Naive thymus-derived CD4-positive, alpha-beta T cell (primary cell): Measurements from ENCODE around the gene MTMR2. TPM values are rescaled to one million over a fixed set of nuclear protein-coding genes. Genes with fewer than 3 reads are reported as not detected.

Experiments
- ATAC-seq: fragments of 150-1000 bp; cut with Tn5 transposase; 2 replicates; pipeline ENCODE4 v1.10.0; 2021; ENCODE audit warnings: mild to moderate bottlenecking, moderate library complexity
- CTCF ChIA-PET: fragments of 350-600 bp; sonication (Branson Sonifier 250); formaldehyde crosslinking; loops from one replicate; lab custom pipeline; 2021; ENCODE audit warnings: antibody characterized with exemption; lab: Charles Lee
- POLR2A ChIA-PET: fragments of 350-600 bp; sonication (Branson Sonifier 250); formaldehyde crosslinking; loops from one replicate; lab custom pipeline; 2021; ENCODE audit warnings: antibody characterized with exemption, inconsistent platforms; lab: Charles Lee
- DNase-seq, 9 donors: peaks; one replicate each; pipeline versions ENCODE4 v3.0.0 to v3.0.0-alpha.2; 2020 to 2022; ENCODE audit warnings: mixed read lengths in 1 of 9
- H3K27ac ChIP-seq: one replicate; pipeline ENCODE4 v1.7.0; 2013; ENCODE audit warnings: mild to moderate bottlenecking, low read depth, low read length, moderate library complexity
- H3K27me3 ChIP-seq, 2 donors: one replicate each; pipeline ENCODE4 v1.7.0; 2013; ENCODE audit warnings: low read length in 2 of 2, mild to moderate bottlenecking in 2 of 2, moderate library complexity in 2 of 2; ENCODE audit not compliant: control insufficient read depth in 2 of 2, insufficient read depth in 2 of 2
- H3K36me3 ChIP-seq, 3 experiments: 1 replicate in 2 of 3; 2 replicates in 1 of 3; pipeline ENCODE4 v1.7.0; 2013; ENCODE audit warnings: low read length in 3 of 3, mild to moderate bottlenecking in 3 of 3, moderate library complexity in 1 of 3; ENCODE audit not compliant: insufficient read depth in 3 of 3, control insufficient read depth in 2 of 3
- H3K4me1 ChIP-seq, 2 donors: one replicate each; pipeline ENCODE4 v1.7.0; 2013; ENCODE audit warnings: low read length in 2 of 2, mild to moderate bottlenecking in 2 of 2, moderate library complexity in 1 of 2; ENCODE audit not compliant: control insufficient read depth in 2 of 2, insufficient read depth in 2 of 2
- H3K4me3 ChIP-seq: 2 replicates; pipeline ENCODE4 v1.7.0; 2013; ENCODE audit warnings: mild to moderate bottlenecking, low read length
- H3K9me3 ChIP-seq, 3 experiments: 1 replicate in 2 of 3; 2 replicates in 1 of 3; pipeline ENCODE4 v1.7.0; 2013; ENCODE audit warnings: low read length in 3 of 3; ENCODE audit not compliant: control insufficient read depth in 2 of 3
- H3K27ac Mint-ChIP-seq, 9 donors: one replicate each; pipeline ENCODE4 v1.8.0; 2020 to 2022; ENCODE audit warnings: mixed read lengths in 9 of 9, mild to moderate bottlenecking in 8 of 9, moderate library complexity in 5 of 9, inconsistent platforms in 2 of 9
- H3K27me3 Mint-ChIP-seq, 5 donors: one replicate each; pipeline ENCODE4 v1.8.0; 2021 to 2022; ENCODE audit warnings: mixed read lengths in 5 of 5, mild to moderate bottlenecking in 1 of 5
- H3K36me3 Mint-ChIP-seq, 5 donors: one replicate each; pipeline ENCODE4 v1.8.0; 2020 to 2022; ENCODE audit warnings: mixed read lengths in 5 of 5, mild to moderate bottlenecking in 3 of 5, inconsistent platforms in 1 of 5
- H3K4me1 Mint-ChIP-seq, 7 donors: one replicate each; pipeline ENCODE4 v1.8.0; 2020 to 2022; ENCODE audit warnings: mixed read lengths in 7 of 7, mild to moderate bottlenecking in 3 of 7, inconsistent platforms in 1 of 7
- H3K4me3 Mint-ChIP-seq, 10 donors: one replicate each; pipeline ENCODE4 v1.8.0; 2020 to 2022; ENCODE audit warnings: mild to moderate bottlenecking in 10 of 10, mixed read lengths in 10 of 10, moderate library complexity in 6 of 10, inconsistent platforms in 2 of 10
- H3K9me3 Mint-ChIP-seq, 11 donors: one replicate each; pipeline ENCODE4 v1.8.0; 2020 to 2022; ENCODE audit warnings: mixed read lengths in 11 of 11, mild to moderate bottlenecking in 4 of 11, inconsistent platforms in 1 of 11, moderate library complexity in 1 of 11
- intact Hi-C, 2 donors: fragments of 100-400 bp; cut with micrococcal nuclease; formaldehyde crosslinking; loops; one replicate each; pipeline ENCODE4 v1.15.1; 2023
- polyA plus RNA-seq, 2 donors: library from polyadenylated mRNA; unstranded; fragments of 300-500 nt; fragmentation: Illumina TruSeq; gene quantifications; one replicate each; pipeline ENCODE4 v1.2.3, GENCODE V29; 2021
- total RNA-seq, 6 experiments: library from RNA in 5 of 6; stranded (reverse) in 5 of 6; gene quantifications; 1 replicate in 5 of 6; 2 replicates in 1 of 6; pipeline ENCODE4 v1.2.3 and lab custom pipeline; 2021 to 2026

The MTMR2 gene
- total and polyA plus RNA-seq, 7 experiments from 2014 or later, result 5.9 to 20.8 (median 9.3) TPM

GRCh38 chr11:95922099-95922498 is 1.8 kb downstream of the MTMR2 start:
- intact Hi-C loops, result loop anchor here (2.0 to 10.0 kb wide), 5 partner anchors 90 to 1427 kb away; partner anchors contain the start of genes ANKRD49 (in 1 of the 2), CCDC82 (in 1 of the 2), JRKL (in 1 of the 2) and MAML2 (in 1 of the 2)
- H3K27ac ChIP-seq, result no peak overlapping the region
- peaks cover 0 to 12% of the 10 kb centered on the region in 2 donors for H3K4me1 ChIP-seq
- H3K9me3 ChIP-seq, result no peaks in the 10 kb centered on the region
- no peak for DNase-seq
- no peaks in the 10 kb centered on the region for H3K9me3 Mint-ChIP-seq
- peak overlapping the region in 4 of 9 donors; percentile 7 to 96 (median 64) for H3K27ac Mint-ChIP-seq
- peaks cover 0 to 11% (median 6%) of the 10 kb centered on the region in 5 donors for H3K27me3 Mint-ChIP-seq
- peaks cover 21 to 40% (median 25%) of the 10 kb centered on the region in 7 donors for H3K4me1 Mint-ChIP-seq
- no peak for ATAC-seq
- H3K36me3 ChIP-seq, result peaks cover 0 to 8% (median 0%) of the 10 kb centered on the region in 3 experiments
- POLR2A ChIA-PET, result no interaction called here
- CTCF ChIA-PET, result interaction anchor here (0.7 kb wide), 1 partner anchor 125 kb away, joined by 4 read pairs; no protein-coding TSS in a partner anchor
- peak overlapping the region; percentile 38 to 95 (median 75) for H3K4me3 Mint-ChIP-seq
- no peak overlapping the region for H3K4me3 ChIP-seq
- no peaks in the 10 kb centered on the region for H3K27me3 ChIP-seq
- H3K36me3 Mint-ChIP-seq, result peaks cover 0 to 7% (median 5%) of the 10 kb centered on the region in 5 donors

- peaks cover 0 to 8% (median 0%) of the 10 kb centered on the region in 3 experiments for H3K36me3 ChIP-seq
- peaks cover 0 to 12% of the 10 kb centered on the region in 2 donors for H3K4me1 ChIP-seq
- DNase-seq (no peak), ATAC-seq (no peak)
- no peaks in the 10 kb centered on the region for H3K27me3 Mint-ChIP-seq
- no peak overlapping the region for H3K4me3 ChIP-seq
- POLR2A ChIA-PET, result no interaction called here
- H3K4me3 Mint-ChIP-seq, result no peak overlapping the region
- H3K4me1 Mint-ChIP-seq, result peaks cover 21 to 45% (median 25%) of the 10 kb centered on the region in 7 donors
- peaks cover 0 to 7% (median 5%) of the 10 kb centered on the region in 5 donors for H3K36me3 Mint-ChIP-seq
- H3K9me3 ChIP-seq, result no peaks in the 10 kb centered on the region
- no peak overlapping the region for H3K27ac ChIP-seq
- H3K27ac Mint-ChIP-seq, result peak overlapping the region in 2 of 9 donors; percentile 32 to 96
- H3K9me3 Mint-ChIP-seq, result no peaks in the 10 kb centered on the region
- H3K27me3 ChIP-seq, result no peaks in the 10 kb centered on the region
- CTCF ChIA-PET, result no interaction called here
- intact Hi-C loops, result loop anchor here (5.0 to 10.0 kb wide), 4 partner anchors 92 to 1426 kb away; partner anchors contain the start of genes ANKRD49 (in 1 of the 2), CCDC82 (in 1 of the 2), MAML2 (in 1 of the 2) and MRE11 (in 1 of the 2)
These were observed 3.3 kb downstream of the MTMR2 start for GRCh38 chr11:95920460-95921105.

GRCh38 chr11:95919514-95919913 is 4.4 kb downstream of the MTMR2 start:
- Mint-ChIP-seq H3K4me1 (peaks cover 18 to 38% (median 25%) of the 10 kb centered on the region in 7 donors), H3K4me3 (no peak overlapping the region), H3K9me3 (no peaks in the 10 kb centered on the region), H3K36me3 (peaks cover 0 to 7% (median 5%) of the 10 kb centered on the region in 5 donors), H3K27ac (no peak overlapping the region), H3K27me3 (no peaks in the 10 kb centered on the region)
- H3K9me3 ChIP-seq, result no peaks in the 10 kb centered on the region
- H3K36me3 ChIP-seq, result peaks cover 0 to 8% (median 0%) of the 10 kb centered on the region in 3 experiments
- no peak for ATAC-seq
- no peak overlapping the region for H3K27ac ChIP-seq
- H3K4me3 ChIP-seq, result no peak overlapping the region
- ChIA-PET POLR2A (no interaction called here), CTCF (no interaction called here)
- H3K4me1 ChIP-seq, result peaks cover 0 to 6% of the 10 kb centered on the region in 2 donors
- H3K27me3 ChIP-seq, result no peaks in the 10 kb centered on the region
- DNase-seq, result no peak
- intact Hi-C loops, result no loop called here

GRCh38 chr11:95918720-95919119 is 5.2 kb downstream of the MTMR2 start:
- Mint-ChIP-seq H3K4me3 (no peak overlapping the region), H3K27ac (no peak overlapping the region), H3K4me1 (peaks cover 12 to 31% (median 24%) of the 10 kb centered on the region in 7 donors), H3K27me3 (no peaks in the 10 kb centered on the region), H3K36me3 (peaks cover 0 to 7% (median 4%) of the 10 kb centered on the region in 5 donors), H3K9me3 (no peaks in the 10 kb centered on the region)
- ChIA-PET POLR2A (no interaction called here), CTCF (no interaction called here)
- ATAC-seq (no peak), DNase-seq (no peak)
- intact Hi-C loops, result no loop called here
- Histone ChIP-seq H3K27ac (no peak overlapping the region), H3K9me3 (no peaks in the 10 kb centered on the region), H3K4me1 (peaks cover 0 to 6% of the 10 kb centered on the region in 2 donors), H3K4me3 (no peak overlapping the region), H3K27me3 (no peaks in the 10 kb centered on the region), H3K36me3 (peaks cover 0 to 2% (median 0%) of the 10 kb centered on the region in 3 experiments)

- CTCF ChIA-PET, result no interaction called here
- DNase-seq (no peak), ATAC-seq (no peak)
- H3K27me3 Mint-ChIP-seq, result no peaks in the 10 kb centered on the region
- peaks cover 10 to 32% (median 21%) of the 10 kb centered on the region in 7 donors for H3K4me1 Mint-ChIP-seq
- Histone ChIP-seq H3K4me1 (peaks cover 0 to 6% of the 10 kb centered on the region in 2 donors), H3K9me3 (no peaks in the 10 kb centered on the region), H3K27me3 (no peaks in the 10 kb centered on the region), H3K4me3 (no peak overlapping the region), H3K27ac (no peak overlapping the region), H3K36me3 (no peaks in the 10 kb centered on the region)
- POLR2A ChIA-PET, result no interaction called here
- intact Hi-C loops, result no loop called here
- no peak overlapping the region for H3K27ac Mint-ChIP-seq
- no peak overlapping the region for H3K4me3 Mint-ChIP-seq
- H3K36me3 Mint-ChIP-seq, result peaks cover 0 to 11% (median under 1%) of the 10 kb centered on the region in 5 donors
- no peaks in the 10 kb centered on the region for H3K9me3 Mint-ChIP-seq
These were observed 5.9 kb downstream of the MTMR2 start for GRCh38 chr11:95918056-95918455.

GRCh38 chr11:95917193-95918036 is 6.5 kb downstream of the MTMR2 start:
- Histone ChIP-seq H3K9me3 (no peaks in the 10 kb centered on the region), H3K4me1 (peaks cover 0 to 3% of the 10 kb centered on the region in 2 donors), H3K27me3 (no peaks in the 10 kb centered on the region), H3K4me3 (no peak overlapping the region), H3K36me3 (no peaks in the 10 kb centered on the region), H3K27ac (no peak overlapping the region)
- Mint-ChIP-seq H3K27ac (no peak overlapping the region), H3K9me3 (no peaks in the 10 kb centered on the region), H3K27me3 (no peaks in the 10 kb centered on the region), H3K4me1 (peaks cover 7 to 28% (median 14%) of the 10 kb centered on the region in 7 donors), H3K4me3 (no peak overlapping the region), H3K36me3 (peaks cover 0 to 11% (median 0%) of the 10 kb centered on the region in 5 donors)
- ATAC-seq, result no peak
- CTCF ChIA-PET, result interaction anchor here (1.7 kb wide), 1 partner anchor 476 kb away, joined by 3 read pairs; no protein-coding TSS in a partner anchor
- POLR2A ChIA-PET, result no interaction called here
- no peak for DNase-seq
- intact Hi-C loops, result no loop called here
